ENCODE measurements around the gene TOP2B.

Gene TOP2B

GRCh38 chr3:25587526-25587925, 77.2 kb downstream of the TOP2B start:
- Mint-ChIP-seq H3K27ac (no peak overlapping the region), H3K27me3 (ENCODE audit: low read depth) (no peaks in the 10 kb centered on the region), H3K36me3 (ENCODE audit: low read depth) (no peaks in the 10 kb centered on the region), H3K9me3 (no peaks in the 10 kb centered on the region), H3K4me3 (no peak overlapping the region), H3K4me1 (ENCODE audit: low read depth) (peaks cover 2% of the 10 kb centered on the region)

DNA sequence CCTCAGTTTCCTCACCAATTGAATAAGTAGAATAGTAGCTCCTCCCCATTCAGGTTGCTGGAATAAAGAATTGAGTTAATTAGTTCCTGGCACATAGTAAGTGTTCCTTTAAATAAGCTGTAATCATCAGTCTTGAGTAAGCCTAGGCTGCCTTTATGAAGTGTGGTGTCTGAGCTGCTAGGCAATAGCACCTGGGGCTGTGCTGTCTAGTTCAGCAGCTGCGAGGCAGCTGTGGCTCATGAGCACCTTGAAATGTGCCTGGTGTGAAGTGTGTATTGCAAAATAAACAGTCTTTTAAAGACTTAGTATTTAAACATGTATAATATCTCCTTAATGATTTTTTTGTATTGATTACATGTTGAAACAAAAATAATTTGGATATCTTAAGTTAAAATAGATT, 77.6 kb downstream of the TOP2B start:
- peaks cover 2% of the 10 kb centered on the region for H3K4me1 Mint-ChIP-seq (ENCODE audit: low read depth)
- no peaks in the 10 kb centered on the region for H3K9me3 Mint-ChIP-seq
- H3K27me3 Mint-ChIP-seq (ENCODE audit: low read depth) = no peaks in the 10 kb centered on the region
- no peaks in the 10 kb centered on the region for H3K36me3 Mint-ChIP-seq (ENCODE audit: low read depth)
- no peak overlapping the region for H3K27ac Mint-ChIP-seq
- H3K4me3 Mint-ChIP-seq = no peak overlapping the region

GRCh38 chr3:25586553-25586952, 78.2 kb downstream of the TOP2B start:
- no peaks in the 10 kb centered on the region for H3K27me3 Mint-ChIP-seq (ENCODE audit: low read depth)
- H3K4me3 Mint-ChIP-seq = no peak overlapping the region
- no peaks in the 10 kb centered on the region for H3K9me3 Mint-ChIP-seq
- H3K36me3 Mint-ChIP-seq (ENCODE audit: low read depth) = no peaks in the 10 kb centered on the region
- peaks cover 2% of the 10 kb centered on the region for H3K4me1 Mint-ChIP-seq (ENCODE audit: low read depth)
- H3K27ac Mint-ChIP-seq = no peak overlapping the region

DNA sequence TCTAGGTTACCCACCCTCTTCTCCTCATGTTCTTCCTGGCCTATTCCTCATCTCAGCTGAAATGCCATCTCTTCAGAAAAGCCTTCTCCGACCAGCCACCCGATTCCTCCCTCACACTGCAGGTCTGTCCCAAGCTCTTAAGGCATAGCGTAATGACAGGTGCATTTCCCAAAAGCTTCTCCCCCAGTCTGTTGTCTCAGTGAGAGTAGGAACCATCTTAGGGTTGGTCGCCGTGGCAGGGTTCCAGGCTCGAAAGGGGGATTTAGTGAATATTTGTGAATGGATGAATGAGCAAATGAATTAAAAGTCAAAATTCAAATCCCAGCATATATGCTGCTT, 78.6 kb downstream of the TOP2B start:
- Mint-ChIP-seq H3K27ac (no peak overlapping the region), H3K27me3 (ENCODE audit: low read depth) (no peaks in the 10 kb centered on the region), H3K9me3 (no peaks in the 10 kb centered on the region), H3K4me1 (ENCODE audit: low read depth) (peaks cover 2% of the 10 kb centered on the region), H3K4me3 (no peak overlapping the region), H3K36me3 (ENCODE audit: low read depth) (no peaks in the 10 kb centered on the region)

GRCh38 chr3:25585361-25586166, 79.1 kb downstream of the TOP2B start:
- H3K4me3 Mint-ChIP-seq = no peak overlapping the region
- H3K9me3 Mint-ChIP-seq = no peaks in the 10 kb centered on the region
- H3K27ac Mint-ChIP-seq = no peak overlapping the region
- H3K4me1 Mint-ChIP-seq (ENCODE audit: low read depth) = peaks cover 2% of the 10 kb centered on the region
- H3K27me3 Mint-ChIP-seq (ENCODE audit: low read depth) = no peaks in the 10 kb centered on the region
- no peaks in the 10 kb centered on the region for H3K36me3 Mint-ChIP-seq (ENCODE audit: low read depth)

GRCh38 chr3:25584011-25584789, 80.5 kb downstream of the TOP2B start:
- H3K27ac Mint-ChIP-seq = no peak overlapping the region
- H3K4me1 Mint-ChIP-seq (ENCODE audit: low read depth) = peaks cover 2% of the 10 kb centered on the region
- H3K36me3 Mint-ChIP-seq (ENCODE audit: low read depth) = no peaks in the 10 kb centered on the region
- H3K9me3 Mint-ChIP-seq = no peaks in the 10 kb centered on the region
- H3K27me3 Mint-ChIP-seq (ENCODE audit: low read depth) = no peaks in the 10 kb centered on the region
- H3K4me3 Mint-ChIP-seq = no peak overlapping the region

- H3K4me1 Mint-ChIP-seq (ENCODE audit: low read depth) = no peaks in the 10 kb centered on the region
- H3K27ac Mint-ChIP-seq = no peak overlapping the region
- no peaks in the 10 kb centered on the region for H3K36me3 Mint-ChIP-seq (ENCODE audit: low read depth)
- no peaks in the 10 kb centered on the region for H3K9me3 Mint-ChIP-seq
- H3K4me3 Mint-ChIP-seq = no peak overlapping the region
- H3K27me3 Mint-ChIP-seq (ENCODE audit: low read depth) = no peaks in the 10 kb centered on the region
Observed at GRCh38 chr3:25583343-25583742, 81.4 kb downstream of the TOP2B start.

- Mint-ChIP-seq H3K36me3 (ENCODE audit: low read depth) (no peaks in the 10 kb centered on the region), H3K27ac (no peak overlapping the region), H3K27me3 (ENCODE audit: low read depth) (no peaks in the 10 kb centered on the region), H3K4me3 (no peak overlapping the region), H3K4me1 (ENCODE audit: low read depth) (no peaks in the 10 kb centered on the region), H3K9me3 (no peaks in the 10 kb centered on the region)
Observed at GRCh38 chr3:25582242-25582641, 82.5 kb downstream of the TOP2B start.

- H3K36me3 Mint-ChIP-seq (ENCODE audit: low read depth) = no peaks in the 10 kb centered on the region
Observed at GRCh38 chr3:25581823-25582222, 82.9 kb downstream of the TOP2B start.

GRCh38 chr3:25581335-25581734, 83.4 kb downstream of the TOP2B start:
- Mint-ChIP-seq H3K27me3 (ENCODE audit: low read depth) (no peaks in the 10 kb centered on the region), H3K27ac (no peak overlapping the region), H3K4me3 (no peak overlapping the region), H3K9me3 (no peaks in the 10 kb centered on the region), H3K4me1 (ENCODE audit: low read depth) (no peaks in the 10 kb centered on the region), H3K36me3 (ENCODE audit: low read depth) (no peaks in the 10 kb centered on the region)

More at GRCh38 chr3:25581823-25582222, 82.9 kb downstream of the TOP2B start:
- Mint-ChIP-seq H3K9me3 (no peaks in the 10 kb centered on the region), H3K27ac (no peak overlapping the region), H3K4me1 (ENCODE audit: low read depth) (no peaks in the 10 kb centered on the region), H3K4me3 (no peak overlapping the region), H3K27me3 (ENCODE audit: low read depth) (no peaks in the 10 kb centered on the region)

- Mint-ChIP-seq H3K36me3 (ENCODE audit: low read depth) (no peaks in the 10 kb centered on the region), H3K9me3 (no peaks in the 10 kb centered on the region), H3K4me3 (no peak overlapping the region), H3K4me1 (ENCODE audit: low read depth) (no peaks in the 10 kb centered on the region), H3K27ac (no peak overlapping the region), H3K27me3 (ENCODE audit: low read depth) (no peaks in the 10 kb centered on the region)
Observed at GRCh38 chr3:25580534-25580933, 84.2 kb downstream of the TOP2B start.

DNA sequence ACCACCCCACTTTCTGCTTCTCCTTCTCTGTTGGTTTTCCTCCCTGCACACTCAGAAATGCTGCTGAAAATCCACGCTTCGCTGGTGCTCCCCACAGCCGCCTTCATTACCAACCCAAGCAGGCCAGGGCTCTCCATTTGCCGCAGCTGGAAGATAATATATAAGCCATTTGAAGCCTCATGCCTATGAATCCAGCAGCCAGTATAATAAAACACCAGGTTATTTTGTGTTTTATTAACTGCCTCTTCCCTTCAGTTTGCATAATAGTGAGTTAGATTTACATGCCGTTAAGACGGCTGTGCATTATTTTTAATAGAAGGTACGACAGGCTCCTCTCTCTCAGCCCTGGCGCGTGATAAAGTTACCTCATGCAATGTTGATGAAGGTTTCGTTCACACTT, 86.6 kb downstream of the TOP2B start:
- H3K36me3 Mint-ChIP-seq (ENCODE audit: low read depth) = no peaks in the 10 kb centered on the region
- no peak overlapping the region for H3K4me3 Mint-ChIP-seq
- H3K4me1 Mint-ChIP-seq (ENCODE audit: low read depth) = no peaks in the 10 kb centered on the region
- H3K9me3 Mint-ChIP-seq = no peaks in the 10 kb centered on the region
- H3K27me3 Mint-ChIP-seq (ENCODE audit: low read depth) = no peaks in the 10 kb centered on the region
- no peak overlapping the region for H3K27ac Mint-ChIP-seq

DNA sequence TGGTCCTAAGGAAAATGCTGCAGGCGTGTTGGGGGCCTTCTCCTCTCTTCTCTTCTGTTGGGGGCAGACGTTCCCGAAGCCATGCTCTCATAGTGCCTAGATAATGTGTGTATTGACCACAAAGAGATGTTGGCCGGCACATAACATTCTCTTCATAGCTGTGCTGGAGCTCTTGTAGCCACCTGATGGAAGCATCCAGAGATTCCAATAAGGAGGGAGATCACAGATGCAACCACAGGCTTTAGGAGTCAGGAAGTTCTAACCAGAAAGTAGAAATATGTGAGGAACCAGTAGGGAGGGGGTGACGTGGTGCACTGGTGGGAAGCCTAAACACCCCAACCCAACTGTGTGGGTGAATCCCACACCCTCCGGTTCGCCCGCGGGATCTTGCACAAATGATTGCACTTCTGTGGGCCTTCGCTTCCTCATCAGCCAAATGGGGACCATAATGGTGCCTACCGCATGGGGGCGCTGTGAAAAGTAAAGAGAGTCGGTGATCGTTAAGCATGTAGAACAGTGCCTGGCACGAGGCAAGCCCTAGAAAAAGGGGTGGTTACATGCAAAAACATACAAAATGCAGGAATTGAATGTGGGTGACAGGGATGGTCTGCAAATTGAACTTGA, 87.8 kb downstream of the TOP2B start:
- no peak overlapping the region for H3K4me3 Mint-ChIP-seq
- no peak overlapping the region for H3K27ac Mint-ChIP-seq
- H3K27me3 Mint-ChIP-seq (ENCODE audit: low read depth) = no peaks in the 10 kb centered on the region
- no peaks in the 10 kb centered on the region for H3K9me3 Mint-ChIP-seq
- no peaks in the 10 kb centered on the region for H3K4me1 Mint-ChIP-seq (ENCODE audit: low read depth)
- H3K36me3 Mint-ChIP-seq (ENCODE audit: low read depth) = no peaks in the 10 kb centered on the region

DNA sequence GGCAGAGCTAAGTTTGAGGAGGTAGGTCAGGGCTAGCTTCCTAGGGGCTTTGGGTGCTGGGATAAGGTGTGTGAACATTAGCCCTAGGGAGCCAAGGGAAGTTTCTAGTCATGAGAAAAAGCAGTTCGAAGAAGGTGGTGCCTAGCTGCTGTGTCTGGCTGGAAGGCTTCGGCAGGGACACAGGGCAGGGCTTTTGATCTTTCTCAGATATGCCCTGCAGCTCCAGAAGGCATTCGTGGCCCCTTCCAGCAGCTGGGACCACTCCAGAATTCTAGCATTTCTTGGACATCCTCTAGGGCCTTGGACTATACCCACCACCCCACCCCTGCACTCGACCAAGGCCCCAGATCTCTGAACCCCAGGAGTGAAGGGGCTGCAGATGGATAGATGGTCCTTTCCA, 88.6 kb downstream of the TOP2B start:
- Mint-ChIP-seq H3K4me3 (no peak overlapping the region), H3K27me3 (ENCODE audit: low read depth) (no peaks in the 10 kb centered on the region), H3K36me3 (ENCODE audit: low read depth) (no peaks in the 10 kb centered on the region), H3K4me1 (ENCODE audit: low read depth) (no peaks in the 10 kb centered on the region), H3K27ac (no peak overlapping the region), H3K9me3 (no peaks in the 10 kb centered on the region)

DNA sequence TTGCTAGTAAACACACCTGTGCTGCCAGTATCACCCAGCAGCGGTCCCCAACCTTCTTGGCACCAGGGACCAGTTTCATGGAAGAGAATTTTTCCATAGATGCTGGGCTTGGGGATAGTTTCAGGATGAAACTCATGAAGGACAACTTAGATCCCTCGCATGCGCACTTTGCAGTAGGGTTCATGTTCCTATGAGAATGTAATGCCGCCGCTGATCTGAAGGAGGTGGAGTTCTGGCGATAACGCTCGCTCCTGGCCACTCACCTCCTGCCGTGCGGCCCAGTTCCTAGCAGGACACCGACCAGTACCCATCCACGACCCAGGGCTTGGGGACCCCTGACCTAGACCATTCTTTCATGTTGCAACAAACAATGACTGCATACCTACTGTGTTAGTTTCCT, 89.7 kb downstream of the TOP2B start:
- no peaks in the 10 kb centered on the region for H3K36me3 Mint-ChIP-seq (ENCODE audit: low read depth)
- no peaks in the 10 kb centered on the region for H3K4me1 Mint-ChIP-seq (ENCODE audit: low read depth)
- no peak overlapping the region for H3K4me3 Mint-ChIP-seq
- no peaks in the 10 kb centered on the region for H3K27me3 Mint-ChIP-seq (ENCODE audit: low read depth)
- H3K9me3 Mint-ChIP-seq = no peaks in the 10 kb centered on the region
- no peak overlapping the region for H3K27ac Mint-ChIP-seq
